ENCODE data around the gene MSMO1.

- no peak for TF ChIP-seq EZH2phosphoT487 (IDR thresholded peaks at IDR 0.05; ENCODE audit: borderline replicate concordance, low read depth, low read length)
- TF ChIP-seq, protein P1, sequence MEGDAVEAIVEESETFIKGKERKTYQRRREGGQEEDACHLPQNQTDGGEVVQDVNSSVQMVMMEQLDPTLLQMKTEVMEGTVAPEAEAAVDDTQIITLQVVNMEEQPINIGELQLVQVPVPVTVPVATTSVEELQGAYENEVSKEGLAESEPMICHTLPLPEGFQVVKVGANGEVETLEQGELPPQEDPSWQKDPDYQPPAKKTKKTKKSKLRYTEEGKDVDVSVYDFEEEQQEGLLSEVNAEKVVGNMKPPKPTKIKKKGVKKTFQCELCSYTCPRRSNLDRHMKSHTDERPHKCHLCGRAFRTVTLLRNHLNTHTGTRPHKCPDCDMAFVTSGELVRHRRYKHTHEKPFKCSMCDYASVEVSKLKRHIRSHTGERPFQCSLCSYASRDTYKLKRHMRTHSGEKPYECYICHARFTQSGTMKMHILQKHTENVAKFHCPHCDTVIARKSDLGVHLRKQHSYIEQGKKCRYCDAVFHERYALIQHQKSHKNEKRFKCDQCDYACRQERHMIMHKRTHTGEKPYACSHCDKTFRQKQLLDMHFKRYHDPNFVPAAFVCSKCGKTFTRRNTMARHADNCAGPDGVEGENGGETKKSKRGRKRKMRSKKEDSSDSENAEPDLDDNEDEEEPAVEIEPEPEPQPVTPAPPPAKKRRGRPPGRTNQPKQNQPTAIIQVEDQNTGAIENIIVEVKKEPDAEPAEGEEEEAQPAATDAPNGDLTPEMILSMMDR (conservative IDR thresholded peaks at IDR 0.05; ENCODE audit: low read length), result no peak
Measured at GRCh38 chr4:165294907-165295306, 32.6 kb upstream of the MSMO1 start.

Measured in OCI-LY7 (cell line).